ENCODE data around the gene KL. TPM values are rescaled to one million over a fixed set of nuclear protein-coding genes. Genes with fewer than 3 reads are reported as not detected.

Gene KL
- total RNA-seq, 1 experiment from 2014 or later, result 1.3 TPM

DNA sequence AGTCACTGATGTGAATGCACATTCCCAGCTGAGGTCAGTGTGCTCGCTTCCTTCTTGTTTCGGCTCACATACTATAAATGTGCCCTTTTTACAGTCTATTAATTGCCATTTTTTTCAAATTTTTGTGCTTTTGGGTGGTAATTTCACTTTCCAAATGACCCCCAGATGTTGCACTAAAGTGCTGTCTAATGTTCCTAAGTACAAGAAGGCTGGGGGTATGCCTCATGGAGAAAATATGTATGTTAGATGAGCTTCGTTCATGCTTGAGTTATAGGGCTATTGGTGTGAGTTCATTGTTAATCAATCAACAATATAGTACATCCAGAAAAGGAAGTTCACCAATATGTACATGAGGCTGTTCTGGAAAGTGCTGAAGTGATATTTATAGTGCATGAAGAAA, 84.7 kb downstream of the KL start:
- H3K27me3 ChIP-seq (replicated peaks; ENCODE audit: control insufficient read depth, insufficient read depth, low read length), result no peaks in the 10 kb centered on the region
- Mint-ChIP-seq H3K4me3 (ENCODE audit: unreplicated experiment) (no peak overlapping the region), H3K9me3 (ENCODE audit: unreplicated experiment) (peaks cover 39% of the 10 kb centered on the region), H3K4me1 (ENCODE audit: low read depth, unreplicated experiment) (peaks cover 22% of the 10 kb centered on the region), H3K27me3 (ENCODE audit: insufficient read depth, unreplicated experiment) (no peaks in the 10 kb centered on the region), H3K27ac (ENCODE audit: unreplicated experiment) (no peak overlapping the region), H3K36me3 (ENCODE audit: insufficient read depth, unreplicated experiment) (no peaks in the 10 kb centered on the region)
- ChIA-PET CTCF (no interaction called here), POLR2A (no interaction called here)
- H3K36me3 ChIP-seq (ENCODE audit: control insufficient read depth, insufficient read depth, low read length), result no peaks in the 10 kb centered on the region
- DNase-seq, result no peak
- H3K4me3 ChIP-seq (ENCODE audit: low read depth, low read length), result no peak overlapping the region
- H3K4me1 ChIP-seq, result peaks cover 13% of the 10 kb centered on the region
- no TSS peak for BruUV-seq (replicated peaks)
- TF ChIP-seq, protein P1, sequence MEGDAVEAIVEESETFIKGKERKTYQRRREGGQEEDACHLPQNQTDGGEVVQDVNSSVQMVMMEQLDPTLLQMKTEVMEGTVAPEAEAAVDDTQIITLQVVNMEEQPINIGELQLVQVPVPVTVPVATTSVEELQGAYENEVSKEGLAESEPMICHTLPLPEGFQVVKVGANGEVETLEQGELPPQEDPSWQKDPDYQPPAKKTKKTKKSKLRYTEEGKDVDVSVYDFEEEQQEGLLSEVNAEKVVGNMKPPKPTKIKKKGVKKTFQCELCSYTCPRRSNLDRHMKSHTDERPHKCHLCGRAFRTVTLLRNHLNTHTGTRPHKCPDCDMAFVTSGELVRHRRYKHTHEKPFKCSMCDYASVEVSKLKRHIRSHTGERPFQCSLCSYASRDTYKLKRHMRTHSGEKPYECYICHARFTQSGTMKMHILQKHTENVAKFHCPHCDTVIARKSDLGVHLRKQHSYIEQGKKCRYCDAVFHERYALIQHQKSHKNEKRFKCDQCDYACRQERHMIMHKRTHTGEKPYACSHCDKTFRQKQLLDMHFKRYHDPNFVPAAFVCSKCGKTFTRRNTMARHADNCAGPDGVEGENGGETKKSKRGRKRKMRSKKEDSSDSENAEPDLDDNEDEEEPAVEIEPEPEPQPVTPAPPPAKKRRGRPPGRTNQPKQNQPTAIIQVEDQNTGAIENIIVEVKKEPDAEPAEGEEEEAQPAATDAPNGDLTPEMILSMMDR (IDR thresholded peaks at IDR 0.05; ENCODE audit: insufficient read depth in 1 of 2, low read depth in 1 of 2, low read length in 1 of 2, severe bottlenecking in 1 of 2, unreplicated experiment in 1 of 2), result no peak
- intact Hi-C loops (cut with micrococcal nuclease; ENCODE audit: unreplicated experiment), result no loop called here
- H3K9me3 ChIP-seq, result peaks cover 7% of the 10 kb centered on the region

DNA sequence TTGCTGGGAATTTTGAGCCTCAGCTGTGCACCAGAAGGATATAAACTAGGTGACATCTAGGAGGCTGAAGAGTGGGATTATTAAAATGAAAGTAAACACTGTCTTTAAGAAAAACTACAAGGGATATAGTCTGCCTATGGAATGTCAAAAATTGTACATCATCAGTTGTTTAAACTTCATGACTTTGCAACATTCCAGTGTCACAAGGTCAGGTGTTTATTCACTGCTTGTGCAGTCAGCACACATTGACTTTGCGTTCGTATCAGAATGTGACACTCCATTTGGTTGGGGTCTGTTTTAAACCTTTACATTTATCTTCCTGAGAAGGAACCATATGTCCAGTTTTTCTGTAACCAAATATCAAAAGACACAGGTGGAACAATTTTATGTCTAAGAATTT, 85.6 kb downstream of the KL start:
- BruUV-seq (replicated peaks), result no TSS peak
- H3K9me3 Mint-ChIP-seq (ENCODE audit: unreplicated experiment), result peaks cover 36% of the 10 kb centered on the region
- Histone ChIP-seq H3K27me3 (replicated peaks; ENCODE audit: control insufficient read depth, insufficient read depth, low read length) (no peaks in the 10 kb centered on the region), H3K9me3 (peaks cover 7% of the 10 kb centered on the region), H3K4me3 (ENCODE audit: low read depth, low read length) (no peak overlapping the region), H3K4me1 (peaks cover 13% of the 10 kb centered on the region), H3K36me3 (ENCODE audit: control insufficient read depth, insufficient read depth, low read length) (no peaks in the 10 kb centered on the region)
- CTCF ChIA-PET, result no interaction called here
- DNase-seq, result peak in 1 of 2 experiments; percentile 39
- no peak overlapping the region for H3K4me3 Mint-ChIP-seq (ENCODE audit: unreplicated experiment)
- intact Hi-C loops (cut with micrococcal nuclease; ENCODE audit: unreplicated experiment), result loop anchor here (1.0 kb wide), 1 partner anchor 14 kb away; no protein-coding TSS in a partner anchor
- H3K4me1 Mint-ChIP-seq (ENCODE audit: low read depth, unreplicated experiment), result peaks cover 17% of the 10 kb centered on the region
- peak overlapping the region; percentile 49 for H3K27ac Mint-ChIP-seq (ENCODE audit: unreplicated experiment)
- POLR2A ChIA-PET, result no interaction called here
- TF ChIP-seq, protein P1 (IDR thresholded peaks at IDR 0.05; ENCODE audit: insufficient read depth in 1 of 2, low read depth in 1 of 2, low read length in 1 of 2, severe bottlenecking in 1 of 2, unreplicated experiment in 1 of 2), result no peak
- H3K27me3 Mint-ChIP-seq (ENCODE audit: insufficient read depth, unreplicated experiment), result no peaks in the 10 kb centered on the region
- H3K36me3 Mint-ChIP-seq (ENCODE audit: insufficient read depth, unreplicated experiment), result peaks cover 8% of the 10 kb centered on the region

DNA sequence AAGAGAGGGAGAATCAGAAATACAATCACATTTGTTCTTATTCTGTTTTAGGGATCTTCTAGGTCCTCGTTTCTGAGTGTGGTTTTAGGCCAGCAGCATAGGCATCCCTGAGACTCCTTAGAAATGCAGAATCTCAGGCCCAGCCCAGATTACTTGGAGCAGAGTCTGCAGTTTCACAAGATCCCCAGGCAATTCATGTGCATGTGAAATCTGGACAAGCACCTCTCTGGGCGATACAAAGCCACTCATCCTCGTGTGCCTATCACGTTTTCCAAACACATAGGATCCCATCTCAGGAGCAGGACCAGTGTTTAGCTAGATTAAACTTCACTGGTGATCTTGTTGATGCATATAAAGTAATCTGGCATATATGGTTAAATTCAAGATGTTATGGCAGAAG, 87.2 kb downstream of the KL start:
- Mint-ChIP-seq H3K27ac (ENCODE audit: unreplicated experiment) (no peak overlapping the region), H3K4me1 (ENCODE audit: low read depth, unreplicated experiment) (peaks cover 17% of the 10 kb centered on the region), H3K9me3 (ENCODE audit: unreplicated experiment) (peaks cover 22% of the 10 kb centered on the region), H3K4me3 (ENCODE audit: unreplicated experiment) (no peak overlapping the region), H3K27me3 (ENCODE audit: insufficient read depth, unreplicated experiment) (no peaks in the 10 kb centered on the region), H3K36me3 (ENCODE audit: insufficient read depth, unreplicated experiment) (peaks cover 13% of the 10 kb centered on the region)
- no peak for DNase-seq
- ChIA-PET CTCF (no interaction called here), POLR2A (no interaction called here)
- no TSS peak for BruUV-seq (replicated peaks)
- Histone ChIP-seq H3K27me3 (replicated peaks; ENCODE audit: control insufficient read depth, insufficient read depth, low read length) (no peaks in the 10 kb centered on the region), H3K4me3 (ENCODE audit: low read depth, low read length) (no peak overlapping the region), H3K36me3 (ENCODE audit: control insufficient read depth, insufficient read depth, low read length) (no peaks in the 10 kb centered on the region), H3K4me1 (peaks cover 13% of the 10 kb centered on the region), H3K9me3 (peaks cover 5% of the 10 kb centered on the region)
- intact Hi-C loops (cut with micrococcal nuclease; ENCODE audit: unreplicated experiment), result no loop called here
- TF ChIP-seq, protein P1 (IDR thresholded peaks at IDR 0.05; ENCODE audit: insufficient read depth in 1 of 2, low read depth in 1 of 2, low read length in 1 of 2, severe bottlenecking in 1 of 2, unreplicated experiment in 1 of 2), result no peak
